ENCODE data around the gene RNF151. TPM values are rescaled to one million over a fixed set of nuclear protein-coding genes. Genes with fewer than 3 reads are reported as not detected.

The RNF151 gene
- total and polyA plus RNA-seq, 2 of the 13 experiments (the other 11 are each of a cell fraction or from before 2014, with no cell fraction given), result not detected

DNA sequence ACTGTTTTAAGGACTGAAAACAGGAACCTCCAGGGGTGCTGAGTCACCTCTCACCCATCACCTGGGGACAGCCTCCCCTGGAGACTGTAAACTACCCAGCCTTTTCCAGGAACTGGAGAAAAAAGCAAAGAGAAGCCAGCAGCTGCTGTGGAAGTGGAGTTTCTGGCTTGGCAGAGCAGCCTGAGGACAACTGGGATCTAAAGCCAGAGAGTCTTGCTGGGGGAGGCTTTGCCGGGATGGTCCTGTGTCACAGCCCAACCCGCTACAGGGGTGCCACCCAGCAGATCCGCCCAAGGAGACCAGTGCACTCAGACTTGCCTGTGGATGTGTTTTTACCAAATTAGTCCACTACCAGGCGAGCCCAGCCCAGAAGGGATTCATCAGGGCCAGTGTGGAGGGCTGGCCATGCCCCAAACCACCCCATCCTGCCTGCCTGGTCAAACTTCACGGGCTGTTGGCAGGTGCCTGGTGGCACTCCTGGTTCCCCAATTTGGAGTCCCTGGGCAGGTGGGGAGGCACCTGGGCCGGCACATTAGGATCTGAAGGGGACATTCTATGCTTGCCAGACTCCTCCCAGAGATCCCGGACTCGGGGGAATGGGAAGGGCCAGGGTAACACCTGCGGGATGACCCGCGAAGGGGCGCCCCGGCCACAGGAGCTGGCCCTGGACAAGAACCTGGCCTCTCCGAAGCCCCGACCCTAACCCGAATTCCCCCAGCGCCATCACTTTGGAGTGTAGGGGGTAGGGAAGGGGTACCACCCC is 24.4 kb upstream of the RNF151 start (continued):
- TF ChIP-seq E2F2 (CRISPR knock-in tag; IDR thresholded peaks at IDR 0.05; ENCODE audit: borderline replicate concordance) (no peak), MLLT10 (CRISPR knock-in tag; IDR thresholded peaks at IDR 0.05) (no peak), HNRNPUL1 (IDR thresholded peaks at IDR 0.05; ENCODE audit: low read depth, low read length) (no peak), HNRNPL (IDR thresholded peaks at IDR 0.05; ENCODE audit: low read depth, low read length) (0 out of 2 replicates have a peak, but pooled peaks have one; percentile 8), BRF2 (CRISPR knock-in tag; IDR thresholded peaks at IDR 0.05) (no peak), TBX2 (CRISPR knock-in tag; IDR thresholded peaks at IDR 0.05; ENCODE audit: borderline replicate concordance) (no peak), HOXD1 (CRISPR knock-in tag; IDR thresholded peaks at IDR 0.05) (0 out of 2 replicates have a peak, but pooled peaks have one; percentile 26)
- TF ChIP-seq, protein P1, sequence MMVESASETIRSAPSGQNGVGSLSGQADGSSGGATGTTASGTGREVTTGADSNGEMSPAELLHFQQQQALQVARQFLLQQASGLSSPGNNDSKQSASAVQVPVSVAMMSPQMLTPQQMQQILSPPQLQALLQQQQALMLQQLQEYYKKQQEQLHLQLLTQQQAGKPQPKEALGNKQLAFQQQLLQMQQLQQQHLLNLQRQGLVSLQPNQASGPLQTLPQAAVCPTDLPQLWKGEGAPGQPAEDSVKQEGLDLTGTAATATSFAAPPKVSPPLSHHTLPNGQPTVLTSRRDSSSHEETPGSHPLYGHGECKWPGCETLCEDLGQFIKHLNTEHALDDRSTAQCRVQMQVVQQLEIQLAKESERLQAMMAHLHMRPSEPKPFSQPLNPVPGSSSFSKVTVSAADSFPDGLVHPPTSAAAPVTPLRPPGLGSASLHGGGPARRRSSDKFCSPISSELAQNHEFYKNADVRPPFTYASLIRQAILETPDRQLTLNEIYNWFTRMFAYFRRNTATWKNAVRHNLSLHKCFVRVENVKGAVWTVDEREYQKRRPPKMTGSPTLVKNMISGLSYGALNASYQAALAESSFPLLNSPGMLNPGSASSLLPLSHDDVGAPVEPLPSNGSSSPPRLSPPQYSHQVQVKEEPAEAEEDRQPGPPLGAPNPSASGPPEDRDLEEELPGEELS (CRISPR knock-in tag; IDR thresholded peaks at IDR 0.05), result no peak

Data from HepG2 (cell line).